ENCODE measurements around the gene ANO10.

The ANO10 gene

GRCh38 chr3:43343185-43343584, 278.6 kb downstream of the ANO10 start:
- TF ChIP-seq CTCF (IDR thresholded peaks at IDR 0.05; ENCODE audit: low read depth, low read length), result no peak
- no peak overlapping the region for H3K4me3 ChIP-seq (ENCODE audit: low read depth, low read length)

- no peak overlapping the region for H3K4me3 ChIP-seq (ENCODE audit: low read depth, low read length)
- TF ChIP-seq CTCF (IDR thresholded peaks at IDR 0.05; ENCODE audit: low read depth, low read length), result no peak
Observed at GRCh38 chr3:43341788-43342187, 280.0 kb downstream of the ANO10 start.

- TF ChIP-seq CTCF (IDR thresholded peaks at IDR 0.05; ENCODE audit: low read depth, low read length), result no peak
- no peak overlapping the region for H3K4me3 ChIP-seq (ENCODE audit: low read depth, low read length)
Observed at GRCh38 chr3:43340403-43340802, 281.4 kb downstream of the ANO10 start.

- TF ChIP-seq CTCF (IDR thresholded peaks at IDR 0.05; ENCODE audit: low read depth, low read length), result no peak
- no peak overlapping the region for H3K4me3 ChIP-seq (ENCODE audit: low read depth, low read length)
Observed at GRCh38 chr3:43338295-43338694, 283.5 kb downstream of the ANO10 start.

GRCh38 chr3:43335799-43336198, 286.0 kb downstream of the ANO10 start:
- no peak for TF ChIP-seq CTCF (IDR thresholded peaks at IDR 0.05; ENCODE audit: low read depth, low read length)
- H3K4me3 ChIP-seq (ENCODE audit: low read depth, low read length), result no peak overlapping the region

GRCh38 chr3:43334976-43335375, 286.8 kb downstream of the ANO10 start:
- H3K4me3 ChIP-seq (ENCODE audit: low read depth, low read length), result no peak overlapping the region
- TF ChIP-seq CTCF (IDR thresholded peaks at IDR 0.05; ENCODE audit: low read depth, low read length), result no peak

- TF ChIP-seq CTCF (IDR thresholded peaks at IDR 0.05; ENCODE audit: low read depth, low read length), result no peak
- no peak overlapping the region for H3K4me3 ChIP-seq (ENCODE audit: low read depth, low read length)
Observed at GRCh38 chr3:43331381-43331780, 290.4 kb downstream of the ANO10 start.
